Germinal center (tissue), 1 donor: ENCODE results near the gene CFL2.
"Not testable (repeated sequence)": the region's sequence is repeated elsewhere in the genome, so short reads cannot be mapped to it uniquely, and the experiment has no call there.

Source experiments
- DNase-seq: peaks from one replicate; pipeline ENCODE4 v3.0.0; 2012; ENCODE audit warnings: mixed read lengths, low spot score

Gene CFL2

GRCh38 chr14:34714320-34715126, at the start of gene CFL2:
Gene CFL2 (minus strand): TSS chr14:34714593. CDS start chr14:34714540, 53 bp downstream.
- DNase-seq: peak; percentile 92

- DNase-seq: no peak
Measured at GRCh38 chr14:34755215-34755614, 40.8 kb upstream of the CFL2 start.

- no peak for DNase-seq
Measured at GRCh38 chr14:34754687-34755086, 40.3 kb upstream of the CFL2 start.

- no peak for DNase-seq
Measured at GRCh38 chr14:34750670-34751069, 36.3 kb upstream of the CFL2 start.

- no peak for DNase-seq
Measured at GRCh38 chr14:34750233-34750632, 35.8 kb upstream of the CFL2 start.

- DNase-seq: no peak
Measured at GRCh38 chr14:34749408-34749807, 35.0 kb upstream of the CFL2 start.

GRCh38 chr14:34742270-34743115, 28.1 kb upstream of the CFL2 start:
- DNase-seq: no peak

GRCh38 chr14:34741840-34742239, 27.4 kb upstream of the CFL2 start:
- no peak for DNase-seq

- not testable (repeated sequence) for DNase-seq
Measured at GRCh38 chr14:34740139-34740538, 25.7 kb upstream of the CFL2 start.

GRCh38 chr14:34737079-34737478, 22.7 kb upstream of the CFL2 start:
- not testable (repeated sequence) for DNase-seq

- no peak for DNase-seq
Measured at GRCh38 chr14:34733245-34733644, 18.9 kb upstream of the CFL2 start.

- no peak for DNase-seq
Measured at GRCh38 chr14:34732802-34733201, 18.4 kb upstream of the CFL2 start.

- DNase-seq: no peak
Measured at GRCh38 chr14:34723867-34724266, 9.5 kb upstream of the CFL2 start.

- DNase-seq: peak; percentile 66
Measured at GRCh38 chr14:34722723-34723545, 8.5 kb upstream of the CFL2 start.

GRCh38 chr14:34721129-34721528, 6.7 kb upstream of the CFL2 start:
- no peak for DNase-seq

- no peak for DNase-seq
Measured at GRCh38 chr14:34718750-34719304, 4.4 kb upstream of the CFL2 start.

GRCh38 chr14:34715127-34715863, 902 bp upstream of the CFL2 start:
- DNase-seq: no peak

GRCh38 chr14:34713681-34714319, 593 bp downstream of the CFL2 start:
- peak; percentile 19 for DNase-seq

- DNase-seq: no peak
Measured at GRCh38 chr14:34713122-34713680, 1.2 kb downstream of the CFL2 start.
